GM12874 (cell line): ENCODE data around the gene CRELD1.
A peak's percentile ranks its signal among the peaks of the same experiment; 100 is the strongest.

Experiments
- CTCF ChIP-seq: IDR thresholded peaks from 2 replicates; pipeline ENCODE4 v1.5.1; 2011; ENCODE audit warnings: low read depth, mild to moderate bottlenecking, control low read depth, low read length, moderate library complexity; ENCODE audit not compliant: insufficient read depth

The CRELD1 gene

DNA sequence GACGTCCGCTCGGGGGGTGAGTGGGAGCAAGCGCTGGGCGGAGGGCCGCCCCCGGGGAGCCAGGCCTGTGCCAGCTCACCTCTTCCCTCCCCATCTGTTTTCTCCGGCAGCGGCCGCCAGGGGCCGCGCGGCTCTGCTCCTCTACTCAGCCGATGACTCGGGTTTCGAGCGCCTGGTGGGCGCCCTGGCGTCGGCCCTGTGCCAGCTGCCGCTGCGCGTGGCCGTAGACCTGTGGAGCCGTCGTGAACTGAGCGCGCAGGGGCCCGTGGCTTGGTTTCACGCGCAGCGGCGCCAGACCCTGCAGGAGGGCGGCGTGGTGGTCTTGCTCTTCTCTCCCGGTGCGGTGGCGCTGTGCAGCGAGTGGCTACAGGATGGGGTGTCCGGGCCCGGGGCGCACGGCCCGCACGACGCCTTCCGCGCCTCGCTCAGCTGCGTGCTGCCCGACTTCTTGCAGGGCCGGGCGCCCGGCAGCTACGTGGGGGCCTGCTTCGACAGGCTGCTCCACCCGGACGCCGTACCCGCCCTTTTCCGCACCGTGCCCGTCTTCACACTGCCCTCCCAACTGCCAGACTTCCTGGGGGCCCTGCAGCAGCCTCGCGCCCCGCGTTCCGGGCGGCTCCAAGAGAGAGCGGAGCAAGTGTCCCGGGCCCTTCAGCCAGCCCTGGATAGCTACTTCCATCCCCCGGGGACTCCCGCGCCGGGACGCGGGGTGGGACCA is 632 bp upstream of the CRELD1 start:
- peak; percentile 93 for TF ChIP-seq CTCF

GRCh38 chr3:9934235-9934621 is 594 bp downstream of the CRELD1 start:
- peak; percentile 17; the same call in 1 of the 2 replicates for TF ChIP-seq CTCF

- TF ChIP-seq CTCF: no peak
These were observed 1.4 kb downstream of the CRELD1 start for GRCh38 chr3:9934993-9935392.

- TF ChIP-seq CTCF: no peak
These were observed 2.4 kb downstream of the CRELD1 start for GRCh38 chr3:9935966-9936510.

DNA sequence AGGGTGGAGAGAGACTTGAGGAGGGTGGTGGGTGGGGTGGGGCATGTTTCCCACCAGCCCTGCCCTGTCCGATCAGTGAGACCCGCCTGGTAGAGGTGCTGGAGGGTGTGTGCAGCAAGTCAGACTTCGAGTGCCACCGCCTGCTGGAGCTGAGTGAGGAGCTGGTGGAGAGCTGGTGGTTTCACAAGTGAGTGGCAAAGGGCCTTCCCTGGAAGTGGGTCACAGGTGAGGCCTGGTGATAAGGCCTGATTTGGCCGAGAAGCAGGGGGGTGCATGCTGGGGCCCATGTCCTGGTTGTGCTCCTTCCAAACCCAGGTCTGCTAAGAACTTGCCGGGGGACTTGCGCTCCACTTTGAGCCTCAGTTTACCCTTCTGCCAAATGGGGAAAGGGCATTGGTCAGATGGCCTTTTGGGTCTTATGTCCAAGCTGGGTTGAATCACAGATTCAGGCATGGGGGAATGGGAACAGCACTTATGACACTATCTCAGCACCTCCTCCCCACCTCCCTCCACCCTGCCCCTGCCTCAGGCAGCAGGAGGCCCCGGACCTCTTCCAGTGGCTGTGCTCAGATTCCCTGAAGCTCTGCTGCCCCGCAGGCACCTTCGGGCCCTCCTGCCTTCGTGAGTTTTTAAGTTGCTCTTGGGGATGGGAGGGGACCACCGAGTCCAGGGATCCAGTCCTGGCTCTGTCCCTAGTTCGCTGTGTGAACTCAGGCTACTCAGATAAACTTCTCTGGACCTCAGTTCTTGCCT is 4.0 kb downstream of the CRELD1 start:
- no peak for TF ChIP-seq CTCF

- no peak for TF ChIP-seq CTCF
These were observed 5.3 kb downstream of the CRELD1 start for GRCh38 chr3:9938966-9939365.

GRCh38 chr3:9940746-9941145 is 7.1 kb downstream of the CRELD1 start:
- TF ChIP-seq CTCF: no peak
